ENCODE measurements around the gene BMPR1B.

Gene BMPR1B

GRCh38 chr4:95085124-95085833 lies 327.5 kb downstream of the BMPR1B start:
- DNase-seq: no peak

- no peak for DNase-seq
These were observed 328.8 kb downstream of the BMPR1B start for GRCh38 chr4:95086551-95086950.

GRCh38 chr4:95087657-95088455 lies 330.1 kb downstream of the BMPR1B start:
- DNase-seq: no peak

GRCh38 chr4:95091272-95091671 lies 333.5 kb downstream of the BMPR1B start:
- DNase-seq: no peak

GRCh38 chr4:95092766-95093165 lies 335.0 kb downstream of the BMPR1B start:
- no peak for DNase-seq

GRCh38 chr4:95093460-95093859 lies 335.7 kb downstream of the BMPR1B start:
- no peak for DNase-seq

- DNase-seq: no peak
These were observed 336.5 kb downstream of the BMPR1B start for GRCh38 chr4:95093936-95094929.

GRCh38 chr4:95095348-95095974 lies 337.7 kb downstream of the BMPR1B start:
- no peak for DNase-seq

GRCh38 chr4:95102162-95102790 lies 344.5 kb downstream of the BMPR1B start:
- DNase-seq: no peak

GRCh38 chr4:95105112-95105511 lies 347.4 kb downstream of the BMPR1B start:
- no peak for DNase-seq

- no peak for DNase-seq
These were observed 348.2 kb downstream of the BMPR1B start for GRCh38 chr4:95105983-95106382.

- no peak for DNase-seq
These were observed 348.7 kb downstream of the BMPR1B start for GRCh38 chr4:95106408-95106928.

GRCh38 chr4:95107004-95107403 lies 349.2 kb downstream of the BMPR1B start:
- no peak for DNase-seq

- no peak for DNase-seq
These were observed 349.9 kb downstream of the BMPR1B start for GRCh38 chr4:95107635-95108034.

- no peak for DNase-seq
These were observed 351.2 kb downstream of the BMPR1B start for GRCh38 chr4:95108883-95109421.

- no peak for DNase-seq
These were observed 356.8 kb downstream of the BMPR1B start for GRCh38 chr4:95114521-95114920.

GRCh38 chr4:95118497-95118896 lies 360.7 kb downstream of the BMPR1B start:
- no peak for DNase-seq

- DNase-seq: no peak
These were observed 362.7 kb downstream of the BMPR1B start for GRCh38 chr4:95120456-95120855.

GRCh38 chr4:95122001-95122400 lies 364.2 kb downstream of the BMPR1B start:
- DNase-seq: no peak

GRCh38 chr4:95124906-95125504 lies 367.2 kb downstream of the BMPR1B start:
- peak in 13 of 56 donors; percentile 0 to 37 (median 9) for DNase-seq

All from nucleus accumbens (tissue), 56 donors.